ENCODE data around the gene CYGB. TPM values are rescaled to one million over a fixed set of nuclear protein-coding genes. Genes with fewer than 3 reads are reported as not detected.
A peak's percentile ranks its signal among the peaks of the same experiment; 100 is the strongest.
"Not testable (repeated sequence)": the region's sequence is repeated elsewhere in the genome, so short reads cannot be mapped to it uniquely, and the experiment has no call there.

The CYGB gene
- total RNA-seq, 1 experiment from 2014 or later = 3.5 TPM

DNA sequence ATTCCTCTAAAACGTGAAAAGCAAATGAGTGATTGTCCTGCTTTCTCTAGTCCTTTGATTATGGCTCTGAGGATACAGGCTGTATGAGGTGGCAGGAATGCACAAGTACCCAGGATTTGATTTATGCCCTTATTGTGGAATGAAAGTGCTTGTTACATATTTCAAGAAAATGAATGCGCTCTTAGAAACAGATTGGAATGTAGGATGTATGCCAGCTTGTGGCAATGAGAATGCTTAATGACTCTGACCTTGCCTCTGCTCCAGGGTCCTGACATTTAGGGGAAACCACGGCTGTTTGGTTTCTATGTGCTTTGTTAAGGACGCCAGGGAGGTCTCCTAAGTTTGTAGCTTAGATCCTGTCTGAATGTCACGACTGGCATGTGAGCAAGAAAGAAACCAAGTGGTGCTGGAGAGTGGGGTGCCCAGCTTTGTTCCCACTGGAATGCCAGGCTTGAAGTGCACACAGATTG is 24.3 kb upstream of the CYGB start:
- Histone ChIP-seq H3K36me3 (replicated peaks; ENCODE audit: control insufficient read depth, insufficient read depth, low read length) (peaks cover 26% of the 10 kb centered on the region), H3K4me3 (ENCODE audit: insufficient read depth, low read depth, low read length) (no peak overlapping the region), H3K27me3 (ENCODE audit: control insufficient read depth, insufficient read depth, low read length) (no peaks in the 10 kb centered on the region)
- DNase-seq = no peak

DNA sequence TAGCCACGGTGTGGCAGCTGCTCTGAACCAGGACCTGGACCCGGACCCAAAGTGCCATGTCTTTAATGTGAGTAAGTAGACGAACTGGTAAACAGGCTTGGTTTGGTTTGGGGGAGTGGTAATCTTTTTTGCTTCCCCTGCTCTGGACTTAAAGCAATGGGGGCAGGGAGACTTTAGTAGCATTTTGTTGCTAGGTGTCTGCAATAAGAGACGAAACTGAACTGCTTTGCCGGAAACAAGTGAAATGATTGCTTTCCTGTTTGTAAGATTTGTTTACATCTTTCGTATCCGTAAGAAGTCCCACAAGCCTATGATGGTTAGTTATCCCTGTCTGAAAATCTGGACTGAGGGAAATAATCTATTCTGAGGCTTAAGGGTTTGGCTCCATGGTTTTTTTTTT is 23.8 kb upstream of the CYGB start:
- H3K27me3 ChIP-seq (ENCODE audit: control insufficient read depth, insufficient read depth, low read length) = no peaks in the 10 kb centered on the region
- no peak overlapping the region for H3K4me3 ChIP-seq (ENCODE audit: insufficient read depth, low read depth, low read length)
- DNase-seq = no peak
- peaks cover 26% of the 10 kb centered on the region for H3K36me3 ChIP-seq (replicated peaks; ENCODE audit: control insufficient read depth, insufficient read depth, low read length)

- H3K36me3 ChIP-seq (replicated peaks; ENCODE audit: control insufficient read depth, insufficient read depth, low read length) = peaks cover 26% of the 10 kb centered on the region
These were observed 23.3 kb upstream of the CYGB start for GRCh38 chr17:76560877-76561221.

DNA sequence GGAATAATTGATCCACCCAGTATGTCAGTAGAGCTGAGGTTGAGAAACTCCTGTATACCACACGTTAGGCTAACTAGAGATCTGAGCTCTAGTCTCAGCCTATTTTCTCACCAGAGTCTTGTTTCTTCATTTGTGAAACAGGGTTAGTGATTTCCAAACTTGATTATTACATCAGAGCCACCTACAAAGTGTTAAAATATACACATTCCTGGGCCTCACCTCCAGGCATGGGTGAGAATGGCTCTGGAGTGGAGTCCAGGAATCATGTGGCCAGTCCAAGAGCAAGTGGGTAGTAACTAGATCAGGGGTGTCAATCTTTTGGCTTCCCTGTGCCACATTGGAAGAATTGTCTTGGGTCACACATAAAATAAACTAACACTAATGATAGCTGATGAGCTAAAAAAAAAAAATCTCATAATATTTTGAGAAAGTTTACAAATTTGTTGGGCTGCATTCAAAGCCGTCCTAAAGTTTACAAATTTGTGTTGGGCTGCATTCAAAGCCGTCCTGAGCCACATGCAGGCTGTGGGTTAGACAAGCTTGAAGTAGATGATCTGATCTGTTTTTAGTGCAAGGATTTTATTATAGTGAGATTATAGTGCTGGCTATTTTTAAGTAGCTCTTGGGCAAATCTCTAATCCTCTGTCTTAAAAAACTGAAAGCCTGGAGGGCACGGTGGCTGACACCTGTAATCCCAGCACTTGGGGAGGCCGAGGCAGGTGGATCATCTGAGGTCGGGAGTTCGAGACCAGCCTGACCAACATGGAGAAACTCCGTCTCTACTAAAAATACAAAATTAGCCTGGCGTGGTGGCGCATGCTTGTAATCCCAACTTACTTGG is 22.7 kb upstream of the CYGB start:
- DNase-seq = no peak
- Histone ChIP-seq H3K27me3 (ENCODE audit: control insufficient read depth, insufficient read depth, low read length) (no peaks in the 10 kb centered on the region), H3K4me3 (ENCODE audit: insufficient read depth, low read depth, low read length) (no peak overlapping the region), H3K36me3 (replicated peaks; ENCODE audit: control insufficient read depth, insufficient read depth, low read length) (peaks cover 21% of the 10 kb centered on the region)

More at GRCh38 chr17:76560877-76561221, 23.3 kb upstream of the CYGB start:
- H3K27me3 ChIP-seq (ENCODE audit: control insufficient read depth, insufficient read depth, low read length) = no peaks in the 10 kb centered on the region
- DNase-seq = no peak
- H3K4me3 ChIP-seq (ENCODE audit: insufficient read depth, low read depth, low read length) = no peak overlapping the region

DNA sequence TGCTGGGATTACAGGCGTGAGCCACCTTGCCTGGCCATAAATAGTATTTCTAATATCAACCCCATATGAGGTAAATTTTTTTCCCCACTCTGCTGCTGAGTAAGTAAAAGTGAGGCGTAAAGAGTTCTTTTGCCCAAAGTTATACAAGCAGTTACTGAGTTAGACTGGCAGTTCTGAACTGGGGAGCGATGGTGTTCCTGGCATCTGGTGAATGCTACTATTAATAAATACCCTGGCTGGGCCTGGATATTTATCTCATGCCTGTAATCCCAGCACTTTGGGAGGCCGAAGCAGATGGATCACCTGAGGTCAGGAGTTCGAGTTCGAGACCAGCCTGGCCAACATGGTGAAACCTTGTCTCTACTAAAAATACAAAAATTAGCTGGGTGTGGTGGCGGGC is 22.0 kb upstream of the CYGB start:
- DNase-seq; H3K27me3 ChIP-seq (ENCODE audit: control insufficient read depth, insufficient read depth, low read length); H3K4me3 ChIP-seq (ENCODE audit: insufficient read depth, low read depth, low read length): not testable (repeated sequence)
- H3K36me3 ChIP-seq (replicated peaks; ENCODE audit: control insufficient read depth, insufficient read depth, low read length) = peaks cover 17% of the 10 kb centered on the region

DNA sequence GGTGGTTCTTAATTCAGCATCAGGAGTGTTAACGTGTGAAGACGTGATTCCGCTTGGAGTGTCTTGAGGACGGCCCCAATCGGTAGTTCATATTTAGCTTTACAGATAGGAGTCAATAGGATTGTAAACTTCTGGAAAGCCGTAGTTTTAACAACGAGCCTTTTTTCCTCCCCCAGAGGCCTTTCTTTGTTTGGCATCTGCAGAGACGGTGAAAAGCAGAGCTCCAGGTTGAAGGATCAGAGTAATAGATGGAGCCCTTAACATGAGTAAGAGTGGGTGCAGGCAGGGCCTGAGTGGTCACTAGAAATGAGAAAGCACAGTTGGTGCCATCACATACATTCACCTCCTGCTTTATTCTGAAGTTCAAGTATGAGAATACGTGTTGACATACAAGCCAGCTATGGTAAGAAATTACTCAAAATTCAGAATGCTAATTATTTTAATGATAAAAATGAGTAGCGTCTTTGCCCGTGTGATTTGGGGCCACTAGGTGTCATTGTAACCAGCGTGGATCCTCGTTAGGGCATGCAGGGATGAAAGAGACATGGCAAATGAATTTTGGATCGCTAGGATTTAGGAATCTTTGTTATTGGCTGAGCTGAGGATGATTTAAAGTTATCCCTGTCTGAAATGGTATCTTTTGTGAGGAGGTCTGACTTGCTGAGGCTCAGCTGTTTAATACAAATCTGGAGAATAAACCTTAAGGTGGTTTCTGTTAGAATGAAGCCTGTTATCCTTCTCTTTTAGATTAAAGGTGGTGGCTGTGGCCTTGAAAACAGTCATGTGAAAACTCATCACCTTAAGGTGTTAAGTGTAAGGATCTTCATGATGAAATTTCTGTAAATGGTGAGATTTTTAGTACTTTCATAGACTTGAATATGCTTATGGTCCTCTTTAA is 20.9 kb upstream of the CYGB start:
- Histone ChIP-seq H3K4me3 (ENCODE audit: insufficient read depth, low read depth, low read length) (peak overlapping the region; percentile 93), H3K27me3 (ENCODE audit: control insufficient read depth, insufficient read depth, low read length) (no peaks in the 10 kb centered on the region), H3K36me3 (replicated peaks; ENCODE audit: control insufficient read depth, insufficient read depth, low read length) (peaks cover 17% of the 10 kb centered on the region)
- peak; percentile 39 for DNase-seq

DNA sequence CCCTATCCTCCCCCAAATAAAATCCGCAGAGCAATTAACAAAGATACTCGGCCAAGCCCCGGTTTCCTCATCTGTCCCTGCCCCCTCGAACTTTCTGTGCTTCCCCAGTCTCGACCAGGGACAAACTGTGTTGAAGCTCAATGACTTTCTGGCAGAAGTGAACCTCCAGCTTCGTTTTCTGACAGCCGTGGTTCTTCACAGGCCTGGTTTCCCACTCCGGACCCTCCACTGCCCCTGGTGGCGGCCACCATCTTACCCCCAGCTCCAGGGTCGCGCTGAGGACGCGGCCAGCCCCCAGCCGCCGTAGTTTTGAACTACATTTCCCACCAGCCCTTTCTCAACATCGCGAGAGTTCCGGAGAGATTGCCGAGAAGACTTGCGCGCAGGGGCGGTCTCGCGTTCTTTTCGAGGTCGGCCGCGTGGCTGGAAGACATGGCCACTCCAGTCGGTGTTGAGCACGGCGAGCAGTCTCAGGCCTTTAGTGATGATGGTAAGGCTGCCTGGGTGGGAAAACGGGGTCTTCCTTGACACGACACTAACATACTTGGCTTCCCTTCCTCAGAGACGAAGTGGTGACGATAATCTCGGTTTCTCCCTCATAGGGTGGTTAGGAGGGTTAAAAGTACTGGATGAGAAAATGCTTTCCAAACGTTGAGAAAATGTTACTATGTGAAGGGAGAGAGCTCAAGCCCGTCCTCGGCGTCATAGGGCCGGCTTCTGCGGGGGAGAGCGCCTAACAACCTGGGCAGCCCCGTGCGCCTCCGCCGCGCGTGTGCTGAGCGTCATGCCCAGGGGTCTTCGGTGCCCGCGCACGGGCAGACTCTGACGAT is 20.1 kb upstream of the CYGB start:
- peak; percentile 96 for DNase-seq

DNA sequence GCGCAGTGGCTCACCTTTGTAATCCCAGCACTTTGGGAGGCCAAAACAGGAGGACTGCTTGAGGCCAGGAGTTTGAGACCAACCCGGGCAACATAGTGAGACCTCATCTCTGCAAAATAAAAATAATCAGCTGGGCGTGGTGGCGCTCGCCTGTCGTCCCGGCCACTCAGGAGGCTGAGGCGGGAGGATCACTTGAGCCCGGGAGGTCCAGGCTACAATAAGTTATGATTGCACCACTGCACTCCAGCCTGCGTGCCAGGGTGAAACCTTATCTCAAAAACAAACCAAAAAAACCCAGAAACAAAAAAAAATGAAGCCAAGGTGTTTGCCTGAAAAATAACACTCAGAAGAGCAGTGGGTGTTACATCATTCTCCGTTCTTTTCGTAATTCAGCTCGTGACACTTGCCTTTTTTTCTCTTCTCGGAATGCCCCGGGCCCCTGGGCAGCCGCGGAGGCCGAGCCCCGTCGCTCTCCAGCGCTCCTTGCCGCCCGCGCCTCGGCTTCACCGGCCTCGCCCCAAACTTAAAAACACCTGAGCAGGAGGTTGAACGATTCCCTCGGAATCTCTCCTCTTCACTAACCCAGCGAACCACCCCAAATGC is 19.4 kb upstream of the CYGB start:
- DNase-seq = peak; percentile 75
- Histone ChIP-seq H3K4me3 (ENCODE audit: insufficient read depth, low read depth, low read length) (peak overlapping the region; percentile 93), H3K27me3 (ENCODE audit: control insufficient read depth, insufficient read depth, low read length) (no peaks in the 10 kb centered on the region), H3K36me3 (replicated peaks; ENCODE audit: control insufficient read depth, insufficient read depth, low read length) (peaks cover 9% of the 10 kb centered on the region)

More for the DNA sequence above, 20.1 kb upstream of the CYGB start:
- peaks cover 12% of the 10 kb centered on the region for H3K36me3 ChIP-seq (replicated peaks; ENCODE audit: control insufficient read depth, insufficient read depth, low read length)
- no peaks in the 10 kb centered on the region for H3K27me3 ChIP-seq (ENCODE audit: control insufficient read depth, insufficient read depth, low read length)
- H3K4me3 ChIP-seq (ENCODE audit: insufficient read depth, low read depth, low read length) = peak overlapping the region; percentile 93

DNA sequence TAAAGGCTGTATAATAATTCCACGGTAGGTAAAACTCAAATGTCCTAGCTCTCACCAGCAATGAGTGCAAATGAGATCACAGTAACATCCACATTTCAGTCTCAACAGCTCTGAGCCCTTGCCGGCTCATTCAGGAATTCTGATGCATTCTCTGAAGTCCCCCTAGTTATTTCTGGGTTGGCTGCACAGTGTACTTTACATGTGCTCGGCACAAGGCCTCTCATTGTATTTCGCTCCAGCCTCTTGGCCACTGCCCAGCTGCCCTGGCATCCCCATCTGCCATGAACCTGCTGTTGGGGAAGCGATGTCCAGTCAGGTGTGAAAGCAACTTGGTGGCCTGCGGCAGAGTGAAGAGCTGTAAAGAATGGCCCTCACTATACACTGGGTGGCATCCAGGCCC is 16.6 kb upstream of the CYGB start:
- Histone ChIP-seq H3K36me3 (replicated peaks; ENCODE audit: control insufficient read depth, insufficient read depth, low read length) (no peaks in the 10 kb centered on the region; the same call in 1 of the 2 replicates), H3K27me3 (ENCODE audit: control insufficient read depth, insufficient read depth, low read length) (no peaks in the 10 kb centered on the region), H3K4me3 (ENCODE audit: insufficient read depth, low read depth, low read length) (no peak overlapping the region)
- no peak for DNase-seq

GRCh38 chr17:76553178-76553908 is 15.8 kb upstream of the CYGB start:
- no peak for DNase-seq
- H3K4me3 ChIP-seq (ENCODE audit: insufficient read depth, low read depth, low read length) = no peak overlapping the region
- no peaks in the 10 kb centered on the region for H3K27me3 ChIP-seq (ENCODE audit: control insufficient read depth, insufficient read depth, low read length)
- H3K36me3 ChIP-seq (replicated peaks; ENCODE audit: control insufficient read depth, insufficient read depth, low read length) = no peaks in the 10 kb centered on the region

DNA sequence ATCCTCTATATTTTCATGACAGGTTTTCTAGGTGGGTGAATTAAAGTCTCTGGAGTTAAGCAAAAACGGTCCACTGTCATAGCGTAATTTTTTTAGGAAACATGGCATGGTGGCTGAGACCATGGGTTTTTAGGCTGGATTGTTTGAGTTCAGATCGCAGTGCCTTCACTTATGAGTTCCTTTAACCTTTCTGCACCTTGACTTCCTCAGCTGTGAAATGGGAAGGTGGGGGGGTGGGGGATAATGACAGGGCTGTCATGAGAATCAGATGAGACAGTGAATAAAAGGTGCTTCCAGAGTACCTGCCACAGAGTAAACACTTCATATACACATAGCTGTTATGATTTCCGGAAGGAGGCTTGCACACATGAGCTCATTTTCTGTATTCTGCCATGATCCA is 14.2 kb upstream of the CYGB start:
- DNase-seq = no peak
- H3K27me3 ChIP-seq (ENCODE audit: control insufficient read depth, insufficient read depth, low read length) = no peaks in the 10 kb centered on the region
- H3K36me3 ChIP-seq (replicated peaks; ENCODE audit: control insufficient read depth, insufficient read depth, low read length) = no peaks in the 10 kb centered on the region
- no peak overlapping the region for H3K4me3 ChIP-seq (ENCODE audit: insufficient read depth, low read depth, low read length)

GRCh38 chr17:76550712-76551615 is 13.5 kb upstream of the CYGB start:
- Histone ChIP-seq H3K4me3 (ENCODE audit: insufficient read depth, low read depth, low read length) (no peak overlapping the region), H3K27me3 (ENCODE audit: control insufficient read depth, insufficient read depth, low read length) (no peaks in the 10 kb centered on the region), H3K36me3 (replicated peaks; ENCODE audit: control insufficient read depth, insufficient read depth, low read length) (no peaks in the 10 kb centered on the region)
- no peak for DNase-seq

- H3K27me3 ChIP-seq (ENCODE audit: control insufficient read depth, insufficient read depth, low read length) = no peaks in the 10 kb centered on the region
- no peaks in the 10 kb centered on the region for H3K36me3 ChIP-seq (replicated peaks; ENCODE audit: control insufficient read depth, insufficient read depth, low read length)
- DNase-seq = no peak
- H3K4me3 ChIP-seq (ENCODE audit: insufficient read depth, low read depth, low read length) = no peak overlapping the region
These were observed 12.0 kb upstream of the CYGB start for GRCh38 chr17:76549539-76549938.

All from H7 (cell line).